Activated CD4-positive, alpha-beta memory T cell treated with anti-CD3 and anti-CD28 coated beads for 36 hours (primary cell): ENCODE results near the gene SCD. TPM values are rescaled to one million over a fixed set of nuclear protein-coding genes. Genes with fewer than 3 reads are reported as not detected.
"Not testable (repeated sequence)": the region's sequence is repeated elsewhere in the genome, so short reads cannot be mapped to it uniquely, and the experiment has no call there.

Experiments
- CTCF ChIA-PET: fragments of 350-600 bp; sonication (Branson Sonifier 250); formaldehyde crosslinking; loops from one replicate; lab custom pipeline; 2021; ENCODE audit warnings: antibody characterized with exemption, inconsistent platforms; lab: Charles Lee
- POLR2A ChIA-PET: fragments of 350-600 bp; sonication (Branson Sonifier 250); formaldehyde crosslinking; loops from one replicate; lab custom pipeline; 2021; ENCODE audit warnings: antibody characterized with exemption; lab: Charles Lee
- DNase-seq: peaks from one replicate; pipeline ENCODE4 v3.0.0-alpha.2; 2020
- H3K27ac Mint-ChIP-seq: one replicate; pipeline ENCODE4 v1.8.0; 2021; ENCODE audit warnings: mixed read lengths
- H3K27me3 Mint-ChIP-seq: one replicate; pipeline ENCODE4 v1.8.0; 2021; ENCODE audit warnings: mixed read lengths
- H3K36me3 Mint-ChIP-seq: one replicate; pipeline ENCODE4 v1.8.0; 2021; ENCODE audit warnings: mixed read lengths
- H3K4me1 Mint-ChIP-seq: one replicate; pipeline ENCODE4 v1.8.0; 2021; ENCODE audit warnings: low read depth, mixed read lengths
- H3K4me3 Mint-ChIP-seq: one replicate; pipeline ENCODE4 v1.8.0; 2021; ENCODE audit warnings: mild to moderate bottlenecking, mixed read lengths
- H3K9me3 Mint-ChIP-seq: one replicate; pipeline ENCODE4 v1.8.0; 2021; ENCODE audit warnings: mixed read lengths
- intact Hi-C: fragments of 100-400 bp; cut with micrococcal nuclease; formaldehyde crosslinking; loops from one replicate; pipeline ENCODE4 v1.15.1; 2023
- total RNA-seq, 2 experiments: library from RNA; stranded (reverse); gene quantifications; one replicate each; pipeline ENCODE4 v1.2.3, GENCODE V29; 2021

The SCD gene
- 100 to 1,000 TPM; 156 to 158 TPM for total RNA-seq

- peaks cover 45% of the 10 kb centered on the region for H3K36me3 Mint-ChIP-seq
- intact Hi-C loops = loop anchor here (1.0 kb wide), 2 partner anchors 26 to 162 kb away; no protein-coding TSS in a partner anchor
- peak within 1 kb of the TSS; percentile 87 for H3K4me3 Mint-ChIP-seq
- peak within 1 kb of the TSS; percentile 81 for H3K27ac Mint-ChIP-seq
- peak; percentile 93 for DNase-seq
- ChIA-PET CTCF (interaction anchor here (0.8 to 17.3 kb wide), 12 partner anchors 10 to 189 kb away, joined by 3 to 288 read pairs (median 5); partner anchors contain the start of gene HIF1AN), POLR2A (interaction anchor here (1.0 to 6.7 kb wide), 10 partner anchors 16 to 181 kb away, joined by 3 to 74 read pairs (median 4); no protein-coding TSS in a partner anchor)
- H3K27me3 Mint-ChIP-seq = peaks cover 2% of the 10 kb centered on the region
- H3K4me1 Mint-ChIP-seq = peaks cover 39% of the 10 kb centered on the region
- H3K9me3 Mint-ChIP-seq = no peaks in the 10 kb centered on the region
Measured at GRCh38 chr10:100346765-100347567, at the start of gene SCD. SCD (plus strand) TSS chr10:100347233; CDS start chr10:100347505, 272 bp downstream.

- Mint-ChIP-seq H3K9me3 (no peaks in the 10 kb centered on the region), H3K27me3 (peaks cover 34% of the 10 kb centered on the region), H3K4me1 (no peaks in the 10 kb centered on the region), H3K36me3 (no peaks in the 10 kb centered on the region), H3K27ac (no peak overlapping the region), H3K4me3 (no peak overlapping the region)
- DNase-seq = no peak
- POLR2A ChIA-PET = no interaction called here
- intact Hi-C loops = no loop called here
- CTCF ChIA-PET = interaction anchor here (0.6 to 1.2 kb wide), 2 partner anchors 40 to 222 kb away, joined by 4 to 5 read pairs; no protein-coding TSS in a partner anchor
Measured at GRCh38 chr10:100297242-100297641, 49.8 kb upstream of the SCD start.

- H3K27me3 Mint-ChIP-seq = peaks cover 34% of the 10 kb centered on the region
- H3K4me1 Mint-ChIP-seq, H3K27ac Mint-ChIP-seq, H3K4me3 Mint-ChIP-seq, H3K9me3 Mint-ChIP-seq, CTCF ChIA-PET, H3K36me3 Mint-ChIP-seq, intact Hi-C loops, POLR2A ChIA-PET, DNase-seq: not testable (repeated sequence)
Measured at GRCh38 chr10:100301123-100301522, 45.9 kb upstream of the SCD start.

- intact Hi-C loops = no loop called here
- POLR2A ChIA-PET = no interaction called here
- no peak overlapping the region for H3K27ac Mint-ChIP-seq
- no peaks in the 10 kb centered on the region for H3K9me3 Mint-ChIP-seq
- H3K27me3 Mint-ChIP-seq = peaks cover 32% of the 10 kb centered on the region
- no peaks in the 10 kb centered on the region for H3K4me1 Mint-ChIP-seq
- no peaks in the 10 kb centered on the region for H3K36me3 Mint-ChIP-seq
- no peak overlapping the region for H3K4me3 Mint-ChIP-seq
- DNase-seq = no peak
- CTCF ChIA-PET = interaction anchor here (1.5 kb wide), 1 partner anchor 205 kb away, joined by 3 read pairs; no protein-coding TSS in a partner anchor
Measured at GRCh38 chr10:100303724-100304319, 43.2 kb upstream of the SCD start.

GRCh38 chr10:100304414-100304813 lies 42.6 kb upstream of the SCD start:
- Mint-ChIP-seq H3K9me3 (no peaks in the 10 kb centered on the region), H3K36me3 (no peaks in the 10 kb centered on the region), H3K4me1 (no peaks in the 10 kb centered on the region), H3K27me3 (peaks cover 30% of the 10 kb centered on the region), H3K27ac (no peak overlapping the region), H3K4me3 (no peak overlapping the region)
- ChIA-PET POLR2A (no interaction called here), CTCF (interaction anchor here (1.5 kb wide), 1 partner anchor 204 kb away, joined by 3 read pairs; no protein-coding TSS in a partner anchor)
- intact Hi-C loops = no loop called here
- DNase-seq = no peak

GRCh38 chr10:100306861-100307260 lies 40.2 kb upstream of the SCD start:
- H3K27me3 Mint-ChIP-seq = peaks cover 26% of the 10 kb centered on the region
- intact Hi-C loops = no loop called here
- CTCF ChIA-PET = no interaction called here
- H3K4me3 Mint-ChIP-seq = no peak overlapping the region
- no peaks in the 10 kb centered on the region for H3K9me3 Mint-ChIP-seq
- no peaks in the 10 kb centered on the region for H3K36me3 Mint-ChIP-seq
- no peak for DNase-seq
- H3K27ac Mint-ChIP-seq = no peak overlapping the region
- H3K4me1 Mint-ChIP-seq = no peaks in the 10 kb centered on the region
- POLR2A ChIA-PET = no interaction called here

- ChIA-PET CTCF (no interaction called here), POLR2A (no interaction called here)
- no peak overlapping the region for H3K27ac Mint-ChIP-seq
- DNase-seq = no peak
- H3K36me3 Mint-ChIP-seq = no peaks in the 10 kb centered on the region
- H3K9me3 Mint-ChIP-seq = no peaks in the 10 kb centered on the region
- no peak overlapping the region for H3K4me3 Mint-ChIP-seq
- H3K27me3 Mint-ChIP-seq = peaks cover 30% of the 10 kb centered on the region
- no peaks in the 10 kb centered on the region for H3K4me1 Mint-ChIP-seq
- intact Hi-C loops = no loop called here
Measured at GRCh38 chr10:100307684-100308083, 39.3 kb upstream of the SCD start.

- no peak overlapping the region for H3K4me3 Mint-ChIP-seq
- intact Hi-C loops = no loop called here
- no peaks in the 10 kb centered on the region for H3K9me3 Mint-ChIP-seq
- no peaks in the 10 kb centered on the region for H3K36me3 Mint-ChIP-seq
- no peak overlapping the region for H3K27ac Mint-ChIP-seq
- ChIA-PET POLR2A (no interaction called here), CTCF (interaction anchor here (0.6 kb wide), 1 partner anchor 22 kb away, joined by 3 read pairs; no protein-coding TSS in a partner anchor)
- no peak for DNase-seq
- no peaks in the 10 kb centered on the region for H3K4me1 Mint-ChIP-seq
- H3K27me3 Mint-ChIP-seq = peaks cover 26% of the 10 kb centered on the region
Measured at GRCh38 chr10:100311298-100311697, 35.7 kb upstream of the SCD start.

- no peaks in the 10 kb centered on the region for H3K9me3 Mint-ChIP-seq
- no peaks in the 10 kb centered on the region for H3K36me3 Mint-ChIP-seq
- ChIA-PET POLR2A (interaction anchor here (0.6 kb wide), 1 partner anchor 95 kb away, joined by 3 read pairs; no protein-coding TSS in a partner anchor), CTCF (no interaction called here)
- peaks cover 29% of the 10 kb centered on the region for H3K27me3 Mint-ChIP-seq
- no peak overlapping the region for H3K27ac Mint-ChIP-seq
- intact Hi-C loops = no loop called here
- H3K4me3 Mint-ChIP-seq = no peak overlapping the region
- DNase-seq = no peak
- no peaks in the 10 kb centered on the region for H3K4me1 Mint-ChIP-seq
Measured at GRCh38 chr10:100315615-100316014, 31.4 kb upstream of the SCD start.

- POLR2A ChIA-PET = no interaction called here
- H3K4me3 Mint-ChIP-seq = no peak overlapping the region
- CTCF ChIA-PET = no interaction called here
- no peaks in the 10 kb centered on the region for H3K36me3 Mint-ChIP-seq
- peaks cover 17% of the 10 kb centered on the region for H3K27me3 Mint-ChIP-seq
- H3K4me1 Mint-ChIP-seq = no peaks in the 10 kb centered on the region
- H3K27ac Mint-ChIP-seq = no peak overlapping the region
- no peak for DNase-seq
- H3K9me3 Mint-ChIP-seq = no peaks in the 10 kb centered on the region
- intact Hi-C loops = no loop called here
Measured at GRCh38 chr10:100318207-100318606, 28.8 kb upstream of the SCD start.

- CTCF ChIA-PET = no interaction called here
- no peaks in the 10 kb centered on the region for H3K9me3 Mint-ChIP-seq
- H3K4me3 Mint-ChIP-seq = no peak overlapping the region
- intact Hi-C loops = no loop called here
- no peak for DNase-seq
- H3K27ac Mint-ChIP-seq = no peak overlapping the region
- no peaks in the 10 kb centered on the region for H3K36me3 Mint-ChIP-seq
- peaks cover 15% of the 10 kb centered on the region for H3K27me3 Mint-ChIP-seq
- H3K4me1 Mint-ChIP-seq = no peaks in the 10 kb centered on the region
- POLR2A ChIA-PET = no interaction called here
Measured at GRCh38 chr10:100319707-100320402, 27.2 kb upstream of the SCD start.

- peaks cover 12% of the 10 kb centered on the region for H3K4me1 Mint-ChIP-seq
- H3K27me3 Mint-ChIP-seq = peaks cover 2% of the 10 kb centered on the region
- H3K36me3 Mint-ChIP-seq = no peaks in the 10 kb centered on the region
- no peak for DNase-seq
- no peaks in the 10 kb centered on the region for H3K9me3 Mint-ChIP-seq
- CTCF ChIA-PET = interaction anchor here (0.6 kb wide), 1 partner anchor 15 kb away, joined by 4 read pairs; no protein-coding TSS in a partner anchor
- intact Hi-C loops = no loop called here
- H3K27ac Mint-ChIP-seq = no peak overlapping the region
- H3K4me3 Mint-ChIP-seq = no peak overlapping the region
- POLR2A ChIA-PET = no interaction called here
Measured at GRCh38 chr10:100325158-100325557, 21.9 kb upstream of the SCD start.
